RWPE2 (cell line): ENCODE measurements around the gene EFCAB12.
"Not testable (repeated sequence)": the region's sequence is repeated elsewhere in the genome, so short reads cannot be mapped to it uniquely, and the experiment has no call there.

Experiments
- ATAC-seq: fragments of 200-7000 bp; cut with Tn5 transposase; 3 replicates; pipeline ENCODE4 v1.9.1; 2021; ENCODE audit warnings: low read depth
- DNase-seq: peaks from one replicate; pipeline ENCODE4 v3.0.0-alpha.2; 2020; ENCODE audit warnings: low spot score
- H3K27ac ChIP-seq: fragments of 450-650 bp; 2 replicates; pipeline ENCODE4 v1.5.1; 2017; ENCODE audit warnings: mild to moderate bottlenecking; ENCODE audit not compliant: poor library complexity, severe bottlenecking
- H3K27me3 ChIP-seq: fragments of 250-450 bp; sonication (Bioruptor Pico); 2 replicates; pipeline ENCODE4 v1.5.1; 2021; ENCODE audit warnings: mild to moderate bottlenecking, moderate library complexity; ENCODE audit not compliant: insufficient read depth, poor library complexity, severe bottlenecking
- H3K36me3 ChIP-seq: fragments of 250-450 bp; sonication (Bioruptor Pico); 2 replicates; pipeline ENCODE4 v1.5.1; 2020; ENCODE audit warnings: low read depth, mild to moderate bottlenecking, moderate library complexity
- H3K4me1 ChIP-seq: fragments of 250-450 bp; sonication (Bioruptor Pico); 2 replicates; pipeline ENCODE4 v1.5.1; 2021; ENCODE audit warnings: mild to moderate bottlenecking, moderate library complexity; ENCODE audit not compliant: insufficient read depth, poor library complexity, severe bottlenecking
- H3K4me3 ChIP-seq: fragments of 250-450 bp; sonication (Bioruptor Pico); 2 replicates; pipeline ENCODE4 v1.5.1; 2021; ENCODE audit warnings: mild to moderate bottlenecking, moderate library complexity; ENCODE audit not compliant: severe bottlenecking
- H3K9me3 ChIP-seq: fragments of 250-450 bp; sonication (Bioruptor Pico); 2 replicates; pipeline ENCODE4 v1.5.1; 2021; ENCODE audit warnings: mild to moderate bottlenecking, moderate library complexity; ENCODE audit not compliant: severe bottlenecking
- CTCF ChIP-seq: fragments of 450-650 bp; IDR thresholded peaks from one replicate; pipeline ENCODE4 v1.5.1; 2017; ENCODE audit warnings: mild to moderate bottlenecking, moderate library complexity; ENCODE audit not compliant: poor library complexity, severe bottlenecking

EFCAB12 gene

GRCh38 chr3:129416415-129416814 is 12.0 kb downstream of the EFCAB12 start:
- no peaks in the 10 kb centered on the region for H3K36me3 ChIP-seq
- no peaks in the 10 kb centered on the region for H3K9me3 ChIP-seq
- H3K27ac ChIP-seq, result no peak overlapping the region
- H3K4me3 ChIP-seq, result no peak overlapping the region
- TF ChIP-seq CTCF, result no peak
- no peaks in the 10 kb centered on the region for H3K27me3 ChIP-seq
- H3K4me1 ChIP-seq, result no peaks in the 10 kb centered on the region
- ATAC-seq (no peak), DNase-seq (no peak)

- Histone ChIP-seq H3K4me1 (no peaks in the 10 kb centered on the region), H3K4me3 (no peak overlapping the region), H3K9me3 (no peaks in the 10 kb centered on the region), H3K27me3 (no peaks in the 10 kb centered on the region), H3K36me3 (no peaks in the 10 kb centered on the region), H3K27ac (no peak overlapping the region)
- TF ChIP-seq CTCF, result no peak
- DNase-seq (no peak), ATAC-seq (no peak)
These were observed 12.6 kb downstream of the EFCAB12 start for GRCh38 chr3:129415830-129416229.

GRCh38 chr3:129415378-129415777 is 13.1 kb downstream of the EFCAB12 start:
- no peak for DNase-seq
- ATAC-seq, result no peak
- H3K4me1 ChIP-seq, result no peaks in the 10 kb centered on the region
- H3K27me3 ChIP-seq, result no peaks in the 10 kb centered on the region
- H3K36me3 ChIP-seq, result no peaks in the 10 kb centered on the region
- TF ChIP-seq CTCF, result no peak
- H3K4me3 ChIP-seq, result no peak overlapping the region
- H3K9me3 ChIP-seq, result no peaks in the 10 kb centered on the region
- H3K27ac ChIP-seq, result no peak overlapping the region

GRCh38 chr3:129413687-129414506 is 14.5 kb downstream of the EFCAB12 start:
- Histone ChIP-seq H3K36me3 (no peaks in the 10 kb centered on the region), H3K9me3 (no peaks in the 10 kb centered on the region), H3K4me1 (no peaks in the 10 kb centered on the region), H3K27me3 (no peaks in the 10 kb centered on the region), H3K27ac (no peak overlapping the region), H3K4me3 (no peak overlapping the region)
- DNase-seq (no peak), ATAC-seq (peak; percentile 67)
- TF ChIP-seq CTCF, result no peak

- not testable (repeated sequence) for H3K27ac ChIP-seq, H3K9me3 ChIP-seq, H3K36me3 ChIP-seq, H3K4me1 ChIP-seq, H3K4me3 ChIP-seq, ATAC-seq, DNase-seq, H3K27me3 ChIP-seq
These were observed 15.2 kb downstream of the EFCAB12 start for GRCh38 chr3:129413238-129413637.
